GM12878 (cell line): ENCODE results near the gene TSHZ1. TPM values are rescaled to one million over a fixed set of nuclear protein-coding genes. Genes with fewer than 3 reads are reported as not detected.

Experiments used
- CHD4 ChIP-seq: fragments of 200-600 bp; sonication (generic); IDR thresholded peaks from 2 replicates; pipeline ENCODE4 v1.6.1; 2016; ENCODE audit warnings: mild to moderate bottlenecking
- CTCF ChIP-seq, 3 experiments: IDR thresholded peaks in 2 of 3; conservative IDR thresholded peaks in 1 of 3; 2 replicates each; pipeline ENCODE4 v1.5.1; 2011; ENCODE audit warnings: low read depth in 3 of 3, low read length in 3 of 3, mild to moderate bottlenecking in 3 of 3, control low read depth in 2 of 3, moderate library complexity in 2 of 3, inconsistent platforms in 1 of 3, mixed read lengths in 1 of 3; ENCODE audit not compliant: control insufficient read depth in 2 of 3, insufficient read depth in 1 of 3; ENCODE audit errors: extremely low read depth in 1 of 3
- DPF2 ChIP-seq: fragments of 450-650 bp; IDR thresholded peaks from 2 replicates; pipeline ENCODE4 v1.6.1; 2017; ENCODE audit warnings: mild to moderate bottlenecking
- EGR1 ChIP-seq, 2 experiments: IDR thresholded peaks; 1 replicate in 1 of 2; 2 replicates in 1 of 2; pipeline ENCODE4 v1.6.1; 2011 to 2012; ENCODE audit warnings: low read depth in 2 of 2, low read length in 2 of 2, borderline replicate concordance in 1 of 2, mild to moderate bottlenecking in 1 of 2, moderate library complexity in 1 of 2
- IKZF1 ChIP-seq: fragments of 450-650 bp; conservative IDR thresholded peaks from 2 replicates; pipeline ENCODE4 v1.6.1; 2017; ENCODE audit warnings: antibody characterized with exemption, mild to moderate bottlenecking
- IRF5 ChIP-seq: fragments of 450-650 bp; IDR thresholded peaks from 2 replicates; pipeline ENCODE4 v1.6.1; 2017; ENCODE audit warnings: borderline replicate concordance
- PAX8 ChIP-seq: fragments of 450-650 bp; IDR thresholded peaks from 2 replicates; pipeline ENCODE4 v1.6.1; 2017; ENCODE audit warnings: mild to moderate bottlenecking, moderate library complexity
- PBX3 ChIP-seq: IDR thresholded peaks from 2 replicates; pipeline ENCODE4 v1.6.1; 2011; ENCODE audit warnings: mild to moderate bottlenecking, low read depth, low read length, moderate library complexity; ENCODE audit not compliant: insufficient replicate concordance
- POLR2AphosphoS2 ChIP-seq: IDR thresholded peaks from 2 replicates; pipeline ENCODE4 v1.6.1; 2011; ENCODE audit warnings: low read depth, mild to moderate bottlenecking, low read length, improper control_type of control experiment, moderate library complexity
- POU2F2 ChIP-seq: IDR thresholded peaks from 3 replicates; pipeline ENCODE4 v1.6.1; 2011; ENCODE audit warnings: low read depth, mild to moderate bottlenecking, low read length, borderline replicate concordance
- RBBP5 ChIP-seq: fragments of 200-600 bp; sonication (generic); conservative IDR thresholded peaks from 2 replicates; pipeline ENCODE4 v1.6.1; 2016
- RELA ChIP-seq: fragments of 450-650 bp; IDR thresholded peaks from 2 replicates; pipeline ENCODE4 v1.8.0; 2014; ENCODE audit warnings: borderline replicate concordance; ENCODE audit not compliant: partially characterized antibody
- SUPT20H ChIP-seq: IDR thresholded peaks from 2 replicates; pipeline ENCODE4 v1.6.1; 2011; ENCODE audit warnings: low read depth, mild to moderate bottlenecking, low read length, moderate library complexity, borderline replicate concordance; ENCODE audit not compliant: control insufficient read depth
- TAF1 ChIP-seq: IDR thresholded peaks from 2 replicates; pipeline ENCODE4 v1.6.1; 2011; ENCODE audit warnings: mild to moderate bottlenecking, low read depth, low read length, borderline replicate concordance
- TARDBP ChIP-seq: IDR thresholded peaks from 2 replicates; pipeline ENCODE4 v1.6.1; 2016; ENCODE audit warnings: borderline replicate concordance
- ZBTB4 ChIP-seq: fragments of 450-650 bp; formaldehyde crosslinking; IDR thresholded peaks from 2 replicates; pipeline ENCODE4 v1.4.0; 2022; ENCODE audit warnings: mild to moderate bottlenecking, moderate library complexity
- ZNF207 ChIP-seq: fragments of 450-650 bp; IDR thresholded peaks from 2 replicates; pipeline ENCODE4 v1.6.1; 2014; ENCODE audit warnings: antibody characterized with exemption, mild to moderate bottlenecking, borderline replicate concordance
- ZNF24 ChIP-seq: fragments of 450-650 bp; IDR thresholded peaks from 2 replicates; pipeline ENCODE4 v1.6.1; 2017; ENCODE audit warnings: antibody characterized with exemption, mild to moderate bottlenecking
- ZNF687 ChIP-seq: fragments of 450-650 bp; IDR thresholded peaks from 2 replicates; pipeline ENCODE4 v1.6.1; 2017; ENCODE audit warnings: mild to moderate bottlenecking, moderate library complexity
- polyA plus RNA-seq, 11 experiments: library from polyadenylated mRNA; depleted of rRNA in 4 of 11; unstranded in 6 of 11; stranded (reverse) in 5 of 11; fragments of >200 nt; fragmentation: Nextera tagmentation in 4 of 11; fragmentation: Illumina TruSeq in 1 of 11; extraction: Ambion mirVana in 4 of 11; extraction: Trizol in 1 of 11; gene quantifications; 1 replicate in 1 of 11; 2 replicates in 10 of 11; pipeline versions ENCODE4 v1.2.1 to v1.2.3, GENCODE V29; 2011 to 2016; ENCODE audit warnings: inconsistent platforms in 2 of 11, missing spikeins in 2 of 11, low read depth in 1 of 11
- total RNA-seq, 4 experiments: library from RNA; depleted of rRNA in 3 of 4; stranded (reverse); fragments of >200 nt in 3 of 4; fragmentation: Illumina TruSeq in 1 of 4; extraction: Trizol in 1 of 4; gene quantifications; 2 replicates each; pipeline versions ENCODE4 v1.2.1 to v1.2.3, GENCODE V29; 2013 to 2021

The TSHZ1 gene
- total and polyA plus RNA-seq, 10 of the 15 experiments (the other 5 are each of a cell fraction or from before 2014, with no cell fraction given): 2.2 to 15.2 (median 5.1) TPM

GRCh38 chr18:75173125-75173432 lies 37.5 kb upstream of the TSHZ1 start (continued):
- TF ChIP-seq CTCF (IDR thresholded peaks at IDR 0.05 in 2 of 3, conservative IDR thresholded peaks at IDR 0.05 in 1 of 3; ENCODE audit: control insufficient read depth in 2 of 3, extremely low read depth in 1 of 3, insufficient read depth in 1 of 3, low read depth in 3 of 3, low read length in 3 of 3) (peak; percentile 44 to 66 (median 49); a peak in 5 of 6 replicates), SUPT20H (no peak), TAF1 (no peak), ZNF687 (peak; percentile 68; the same call in 1 of the 2 replicates), POU2F2 (0 out of 3 replicates have a peak, but pooled peaks have one; percentile 47), IRF5 (no peak), ZNF207 (no peak), ZNF24 (0 out of 2 replicates have a peak, but pooled peaks have one; percentile 55), PBX3 (no peak), TARDBP (no peak), IKZF1 (peak; percentile 94), CHD4 (no peak), ZBTB4 (CRISPR knock-in tag) (no peak), RELA (no peak), PAX8 (no peak), RBBP5 (no peak), EGR1 (IDR thresholded peaks at IDR 0.05; ENCODE audit: borderline replicate concordance in 1 of 2, low read depth in 2 of 2, low read length in 2 of 2) (no peak), POLR2AphosphoS2 (no peak), DPF2 (peak; percentile 93)
